Measurements from ENCODE around the gene CUL4B.
"Not testable (repeated sequence)": the region's sequence is repeated elsewhere in the genome, so short reads cannot be mapped to it uniquely, and the experiment has no call there.

Gene CUL4B

DNA sequence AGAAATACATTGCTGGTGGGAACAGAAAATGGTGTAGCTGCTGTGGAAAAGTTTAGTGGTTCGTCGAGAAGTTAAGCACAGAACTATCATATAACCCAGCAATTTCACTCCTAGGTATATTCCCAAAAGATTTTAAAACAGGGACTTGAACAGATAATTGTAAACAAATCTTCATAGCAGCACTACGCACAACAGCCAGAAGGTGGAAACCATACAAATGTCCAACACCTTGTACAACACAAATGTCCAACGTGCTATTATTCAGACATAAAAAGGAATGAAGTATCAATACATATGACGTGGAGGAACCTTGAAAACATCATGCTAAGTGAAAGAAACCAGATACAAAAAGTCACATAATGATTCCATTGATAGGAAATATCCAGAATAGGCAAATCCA, 37.9 kb downstream of the CUL4B start:
- no peak for DNase-seq (ENCODE audit: low read depth, low spot score)

DNA sequence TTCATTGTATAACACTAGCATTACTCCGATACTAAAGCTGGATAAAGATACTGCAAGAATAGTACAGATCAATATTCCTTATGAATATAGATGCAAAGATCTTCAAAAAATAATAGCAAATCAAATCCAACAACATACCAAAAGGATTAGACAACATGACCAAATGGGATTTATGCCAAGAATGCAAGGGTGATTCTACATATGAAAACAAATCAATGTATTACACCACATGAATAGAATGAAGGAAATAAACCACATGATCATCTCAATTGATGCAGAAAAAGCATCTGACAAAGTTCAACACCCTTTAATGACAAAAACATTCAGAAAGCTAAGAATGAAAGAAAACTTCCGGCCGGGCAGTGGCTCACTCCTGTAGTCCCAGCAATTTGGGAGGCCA, 42.8 kb downstream of the CUL4B start:
- DNase-seq (ENCODE audit: low read depth, low spot score) = peak; percentile 75

DNA sequence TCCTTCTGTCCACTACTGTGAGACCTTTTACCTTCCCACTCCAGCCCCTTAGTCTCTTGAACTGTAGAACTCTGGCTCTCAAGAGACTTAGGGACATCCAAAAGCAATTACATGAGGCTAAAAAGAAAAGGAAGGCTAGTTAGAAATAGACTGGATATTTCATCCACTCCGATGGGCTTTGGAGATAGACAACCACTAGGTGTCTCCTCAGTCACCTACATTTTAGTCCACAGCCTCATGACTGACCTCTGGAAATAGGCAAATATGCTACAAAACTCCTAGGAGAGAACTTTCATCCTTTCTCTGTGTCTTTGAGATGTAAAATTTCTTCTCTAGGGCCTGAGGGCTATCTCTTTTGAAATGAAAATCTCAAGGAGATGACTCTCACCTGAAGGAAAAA, 46.5 kb downstream of the CUL4B start:
- peak; percentile 19 for DNase-seq (ENCODE audit: low read depth, low spot score)

DNA sequence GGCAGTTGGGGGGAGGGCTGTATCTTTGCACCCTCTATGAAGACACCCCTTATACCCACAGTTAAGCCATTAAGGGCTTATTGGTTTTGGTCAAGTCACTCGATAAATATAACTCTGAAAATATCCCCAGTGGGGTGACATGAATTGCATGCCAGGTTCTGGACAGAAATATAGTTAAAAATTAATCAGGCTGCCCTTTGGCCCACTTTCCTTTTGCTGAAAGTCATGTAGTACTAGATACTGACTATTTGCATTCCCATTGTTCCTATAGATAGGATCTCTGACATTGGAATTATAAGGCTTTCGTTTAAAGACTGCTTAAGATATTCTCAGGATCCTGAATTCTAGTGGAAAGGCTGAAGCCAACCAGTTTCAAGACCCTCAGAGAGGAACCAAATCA, 48.1 kb downstream of the CUL4B start:
- no peak for DNase-seq (ENCODE audit: low read depth, low spot score)

DNA sequence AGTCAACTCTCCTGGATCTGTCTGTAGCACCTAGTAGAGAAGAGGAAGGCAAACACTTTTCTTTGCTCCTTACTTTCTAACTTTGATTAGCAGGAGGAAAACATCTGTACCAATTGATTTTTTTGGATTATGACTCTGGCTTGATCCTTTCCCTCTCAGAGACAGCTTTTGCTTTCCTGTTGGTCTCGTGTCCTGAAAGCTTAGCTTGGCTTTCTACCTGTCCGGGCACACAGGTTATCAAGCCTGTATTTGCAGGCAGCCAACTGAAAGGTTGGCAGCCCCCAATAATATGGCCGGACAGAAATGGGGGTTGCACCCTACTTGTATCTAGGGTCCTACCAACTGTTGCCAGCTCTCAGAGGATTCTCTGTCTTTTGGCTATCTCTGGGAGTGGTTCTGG, 48.5 kb downstream of the CUL4B start:
- DNase-seq (ENCODE audit: low read depth, low spot score) = no peak

DNA sequence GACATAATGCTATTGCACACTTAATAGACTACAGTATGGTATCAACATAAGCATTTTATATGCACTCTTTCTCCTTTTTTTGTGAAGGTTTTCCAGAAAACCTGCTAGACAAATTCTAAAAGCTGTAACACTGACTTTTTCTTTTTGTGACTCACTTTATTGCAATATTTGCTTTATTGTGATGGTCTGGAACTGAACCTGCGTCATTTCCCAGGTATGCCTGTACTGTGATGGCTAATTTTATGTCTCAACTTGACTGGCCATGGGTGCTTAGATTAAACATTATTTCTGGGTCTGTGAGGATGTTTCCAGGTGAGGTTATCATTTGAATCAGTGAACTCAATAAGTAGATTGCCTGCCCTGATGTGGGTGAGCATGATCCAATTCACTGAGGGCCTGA, 56.2 kb downstream of the CUL4B start:
- no peak for DNase-seq (ENCODE audit: low read depth, low spot score)

DNA sequence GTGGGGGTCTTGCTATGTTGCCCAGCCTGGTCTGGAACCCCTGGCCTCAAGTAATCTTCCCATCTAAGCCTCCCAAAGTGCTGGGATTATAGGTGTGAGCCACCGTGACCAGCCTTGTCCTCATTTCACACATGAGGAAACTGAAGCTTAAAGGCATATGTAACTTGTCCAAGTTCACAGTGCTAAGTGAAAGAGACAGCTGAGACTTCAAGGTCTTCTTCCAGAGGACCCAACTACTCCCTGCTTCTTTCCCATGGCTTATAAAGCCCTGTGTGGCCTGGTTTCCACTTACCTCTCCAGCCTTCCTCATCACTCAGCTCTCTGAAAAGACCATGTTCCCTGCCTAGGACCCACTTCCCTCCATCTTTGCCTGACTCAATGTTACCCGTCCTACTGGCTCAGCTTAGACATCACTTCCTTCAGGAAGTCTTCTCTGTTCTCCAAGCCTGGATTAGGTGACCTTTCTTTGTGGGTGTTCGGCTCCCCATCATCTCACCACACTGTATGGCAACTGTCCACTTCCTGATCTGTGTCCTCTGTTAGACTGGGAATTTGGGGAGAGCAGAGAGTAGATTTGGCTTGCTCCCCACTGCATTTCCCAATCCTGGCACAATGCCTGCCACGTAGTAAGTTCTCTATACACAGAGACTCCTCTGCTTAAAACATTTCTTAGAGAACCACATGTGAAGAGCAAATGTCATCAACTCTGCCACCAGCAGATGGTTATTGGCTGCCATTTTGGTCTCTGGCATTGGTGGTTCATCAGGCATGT, 61.3 kb downstream of the CUL4B start:
- no peak for DNase-seq (ENCODE audit: low read depth, low spot score)

DNA sequence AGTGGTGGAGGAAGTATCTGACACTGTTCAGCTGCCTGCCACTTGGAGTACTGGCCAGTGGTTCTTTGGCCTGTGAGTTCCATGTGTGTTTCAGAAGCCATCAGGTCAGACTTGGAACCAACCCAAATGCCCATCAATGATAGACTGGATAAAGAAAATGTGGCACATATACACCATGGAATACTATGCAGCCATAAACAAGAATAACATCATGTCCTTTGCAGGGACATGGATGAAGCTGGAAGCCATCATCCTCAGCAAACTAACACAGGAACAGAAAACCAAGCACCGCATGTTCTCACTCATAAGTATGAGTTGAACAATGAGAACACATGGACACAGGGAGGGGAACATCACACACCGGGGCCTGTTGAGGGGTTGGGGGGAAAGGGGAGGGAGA, 70.6 kb downstream of the CUL4B start:
- DNase-seq (ENCODE audit: low read depth, low spot score) = not testable (repeated sequence)

DNA sequence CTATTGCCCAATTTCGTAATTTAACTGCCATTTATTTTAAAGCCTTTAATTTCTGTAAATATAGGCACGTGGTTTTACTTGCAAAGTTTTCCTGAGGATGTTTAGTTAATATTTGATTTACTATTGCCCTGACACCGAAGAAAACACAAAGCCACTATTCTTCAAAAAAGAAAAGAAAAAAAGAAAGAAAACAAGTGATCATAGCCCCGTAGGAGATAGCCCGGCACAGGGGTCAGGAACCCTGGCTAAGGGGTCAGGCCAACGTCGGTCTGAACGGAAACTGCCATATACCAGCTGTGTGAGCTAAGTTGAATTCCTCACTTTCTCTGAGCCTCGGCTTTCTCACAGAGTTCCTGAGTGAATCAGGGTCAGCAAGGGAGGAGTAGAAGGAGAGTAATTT, 74.0 kb downstream of the CUL4B start:
- DNase-seq (ENCODE audit: low read depth, low spot score) = no peak

DNA sequence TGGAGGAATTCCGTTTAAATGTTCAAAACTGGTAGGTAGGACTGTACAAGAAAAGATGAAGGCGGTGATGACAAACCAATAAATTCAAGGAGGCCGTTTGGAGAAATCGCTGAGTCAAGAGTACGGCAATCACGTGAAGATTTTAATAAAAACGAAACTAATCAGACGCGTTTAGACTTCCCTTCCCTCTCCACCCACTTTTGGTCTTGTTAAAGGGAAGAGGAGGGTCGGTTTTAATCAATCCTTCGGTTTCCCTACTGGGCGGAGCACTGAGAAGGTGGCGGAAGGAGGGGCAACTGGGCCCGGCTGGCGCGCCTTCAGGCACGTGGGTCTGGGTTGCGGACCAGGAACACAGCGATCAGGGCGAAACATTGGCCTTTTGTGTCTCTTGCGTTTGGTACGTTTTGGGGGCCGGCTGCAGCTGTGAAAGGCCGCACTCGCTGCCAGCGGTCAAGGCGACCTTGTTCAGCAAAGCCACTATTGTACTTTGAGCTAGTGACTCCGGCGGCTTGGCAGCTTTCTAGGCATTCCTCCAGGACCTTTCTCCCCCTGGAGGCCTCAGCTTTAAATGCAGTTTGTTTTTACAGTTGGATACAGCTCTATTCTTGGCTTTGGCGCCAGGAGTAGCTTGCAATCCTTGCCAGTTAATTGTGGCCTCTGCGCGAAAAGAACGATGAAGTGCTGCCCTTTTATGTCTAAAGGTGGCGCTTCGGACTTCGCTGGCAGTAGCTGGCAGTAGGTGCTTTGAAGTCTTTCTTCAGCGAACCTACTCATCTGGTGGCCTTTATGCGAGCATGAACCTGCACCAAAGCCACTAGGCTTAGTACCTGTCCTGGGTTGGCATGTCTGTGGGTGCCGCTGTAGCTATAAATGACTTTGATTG, 74.9 kb downstream of the CUL4B start:
- peak; percentile 88 for DNase-seq (ENCODE audit: low read depth, low spot score)

DNA sequence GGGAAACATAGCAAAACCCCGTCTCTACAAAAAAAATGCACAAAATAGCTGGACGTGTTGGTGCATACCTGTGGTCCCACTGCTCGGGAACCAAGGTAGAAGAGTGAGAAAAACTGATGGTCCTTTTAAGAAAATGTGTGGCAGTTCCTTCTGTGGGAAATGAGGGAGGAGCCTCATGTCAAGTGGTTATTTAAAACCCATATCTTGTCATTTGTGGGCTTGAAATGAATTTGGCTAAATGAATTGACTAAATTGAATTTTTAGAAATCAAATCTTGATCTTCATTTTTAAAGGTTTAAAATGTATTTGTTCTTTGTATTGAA, 75.5 kb downstream of the CUL4B start:
- peak; percentile 7 for DNase-seq (ENCODE audit: low read depth, low spot score)

DNA sequence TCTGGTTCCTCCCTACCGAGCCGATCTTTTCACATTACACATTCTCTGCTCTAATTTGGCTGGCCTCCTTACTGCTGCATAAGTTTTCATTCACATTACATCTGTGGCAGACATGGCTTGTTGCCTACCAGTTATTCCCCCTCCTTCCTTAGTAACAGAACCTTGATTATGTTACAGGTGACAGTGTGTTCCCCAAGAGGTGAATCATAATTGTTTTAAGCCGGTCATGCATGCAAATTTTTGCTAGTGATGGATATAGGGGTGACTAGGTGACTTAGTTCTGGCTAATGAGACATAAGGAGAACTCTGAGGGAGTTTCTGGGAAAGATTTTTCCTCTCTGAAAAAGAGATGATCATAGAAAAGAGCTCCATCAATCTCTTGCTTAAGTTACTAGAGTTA, 83.3 kb downstream of the CUL4B start:
- no peak for DNase-seq (ENCODE audit: low read depth, low spot score)

DNA sequence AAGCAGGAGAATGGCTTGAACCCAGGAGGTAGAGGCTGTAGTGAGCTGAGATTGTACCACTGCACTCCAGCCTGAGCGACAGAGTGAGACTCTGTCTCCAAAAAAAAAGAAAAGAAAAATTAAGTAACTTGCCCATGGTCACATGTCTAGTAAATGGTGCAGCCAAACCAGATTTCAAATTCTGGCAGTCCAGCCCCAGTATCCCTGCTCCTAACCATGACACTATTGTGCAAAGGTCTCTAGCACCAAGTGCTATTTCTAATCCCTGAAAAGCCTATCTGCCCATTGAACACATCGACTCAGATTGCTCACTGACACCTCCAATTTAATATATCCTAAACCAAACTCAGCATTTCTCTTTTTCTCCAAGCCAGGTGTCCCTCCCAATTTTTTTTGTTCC, 84.0 kb downstream of the CUL4B start:
- no peak for DNase-seq (ENCODE audit: low read depth, low spot score)

DNA sequence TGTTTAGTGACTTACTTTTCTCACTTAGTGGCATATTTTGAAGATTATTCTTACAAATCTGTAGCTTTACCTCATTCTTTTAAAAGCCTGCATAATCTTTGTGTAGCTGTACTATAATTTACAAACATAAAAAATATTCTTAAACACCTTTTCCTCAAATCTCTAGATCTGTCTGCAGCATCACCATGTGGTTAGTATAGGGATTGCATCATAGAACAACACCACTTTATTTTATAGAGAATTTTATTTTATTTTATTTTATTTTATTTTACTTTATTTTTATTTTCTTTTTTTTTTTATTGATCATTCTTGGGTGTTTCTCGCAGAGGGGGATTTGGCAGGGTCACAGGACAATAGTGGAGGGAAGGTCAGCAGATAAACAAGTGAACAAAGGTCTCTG, 85.3 kb downstream of the CUL4B start:
- DNase-seq (ENCODE audit: low read depth, low spot score) = peak; percentile 39
